Measurements from ENCODE around the gene VCX3A. TPM values are rescaled to one million over a fixed set of nuclear protein-coding genes. Genes with fewer than 3 reads are reported as not detected.

The VCX3A gene
- total and polyA plus RNA-seq, 2 of the 4 experiments (the other 2 are of a cell fraction), result not detected

DNA sequence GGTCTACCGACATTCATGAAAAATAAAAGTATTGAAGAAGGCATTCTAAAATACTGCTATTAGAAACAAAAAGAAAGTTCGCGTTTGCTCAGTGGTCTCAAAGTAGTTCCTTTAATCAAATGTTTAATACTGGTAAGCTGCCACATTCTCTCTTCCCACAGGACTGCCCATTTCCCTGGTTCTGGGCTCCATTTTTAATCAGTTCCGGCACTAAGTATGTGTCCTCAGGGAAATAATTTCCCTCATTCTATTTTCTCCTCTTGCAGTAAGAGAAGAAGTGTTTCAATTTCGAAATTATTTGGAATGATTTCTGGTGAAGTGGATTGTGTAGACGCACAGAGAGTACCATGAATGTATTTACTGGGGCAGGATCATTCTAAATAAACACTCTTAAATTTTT is 17.5 kb downstream of the VCX3A start:
- dilution Hi-C loops (cut with HindIII; ENCODE audit: low sequenced_read_pairs, unreplicated experiment) (no loop called here), intact Hi-C loops (cut with micrococcal nuclease) (no loop called here), in situ Hi-C loops (cut with MboI; ENCODE audit: low sequenced_read_pairs) (no loop called here)
- no peaks in the 10 kb centered on the region for H3K4me1 ChIP-seq (ENCODE audit: control insufficient read depth, insufficient read depth, low read length)
- H3K9ac ChIP-seq (ENCODE audit: low read depth, low read length), result no peak overlapping the region
- no peak overlapping the region for H2BK20ac ChIP-seq (ENCODE audit: low read depth, low read length)
- H2BK120ac ChIP-seq (ENCODE audit: low read depth, low read length), result no peak overlapping the region
- no peak overlapping the region for H3K23ac ChIP-seq (ENCODE audit: low read depth, low read length)
- H2AFZ ChIP-seq (replicated peaks; ENCODE audit: low read length, poor library complexity), result no peak overlapping the region
- no peak for TF ChIP-seq BHLHE40 (IDR thresholded peaks at IDR 0.05; ENCODE audit: low read depth, low read length)
- H3K14ac ChIP-seq (replicated peaks; ENCODE audit: low read depth, low read length), result no peak overlapping the region
- no peaks in the 10 kb centered on the region for H3K9me1 ChIP-seq (ENCODE audit: insufficient read depth, low read length)
- no peak overlapping the region for H3K56ac ChIP-seq (ENCODE audit: extremely low read depth, insufficient read depth, low read length)
- no peak for ATAC-seq (ENCODE audit: low read depth)
- ChIA-PET POLR2A (ENCODE audit: unreplicated experiment) (no interaction called here), CTCF (no interaction called here)
- no peaks in the 10 kb centered on the region for H3K27me3 ChIP-seq (ENCODE audit: control insufficient read depth, insufficient read depth, low read length)
- H2BK15ac ChIP-seq (ENCODE audit: low read depth, low read length), result no peak overlapping the region
- no peak overlapping the region for H4K8ac ChIP-seq (ENCODE audit: low read depth in 2 of 2, low read length in 2 of 2)
- no peak overlapping the region for H2AK5ac ChIP-seq (ENCODE audit: low read depth, low read length)
- H4K5ac ChIP-seq (ENCODE audit: low read depth, low read length), result no peak overlapping the region
- 0 out of 2 replicates have a peak, but pooled peaks cover 4% of the 10 kb centered on the region for H3K9me3 ChIP-seq (ENCODE audit: control insufficient read depth, insufficient read depth, low read length)
- H3K27ac ChIP-seq (ENCODE audit: insufficient read depth, low read length), result no peak overlapping the region
- H3K79me1 ChIP-seq (ENCODE audit: low read depth in 1 of 2, low read length in 2 of 2), result no peaks in the 10 kb centered on the region
- H3K36me3 ChIP-seq (ENCODE audit: control insufficient read depth, insufficient read depth, low read length), result no peaks in the 10 kb centered on the region
- H2BK5ac ChIP-seq (ENCODE audit: low read depth, low read length, poor library complexity, severe bottlenecking), result no peak overlapping the region
- no peak for DNase-seq
- no CpG with 5 or more reads among the region's 6 CpGs for WGBS, 2 experiments (ENCODE audit: extremely low coverage in 2 of 2, insufficient read length in 1 of 2)
- no peak overlapping the region for H2AK9ac ChIP-seq (replicated peaks; ENCODE audit: low read depth, low read length, poor library complexity)
- BruUV-seq (replicated peaks), result no TSS peak
- H4K91ac ChIP-seq (ENCODE audit: insufficient read depth, low read depth, low read length), result no peak overlapping the region
- no peak overlapping the region for H3K4me2 ChIP-seq (ENCODE audit: low read depth, low read length)
- no peak overlapping the region for H3K18ac ChIP-seq (ENCODE audit: low read depth, low read length)
- H3K4me3 ChIP-seq (ENCODE audit: insufficient read depth, low read depth, low read length), result no peak overlapping the region
- H3K4ac ChIP-seq (ENCODE audit: low read depth, low read length), result no peak overlapping the region
- no peaks in the 10 kb centered on the region for H4K20me1 ChIP-seq (ENCODE audit: insufficient read depth, low read length)
